NK-92 (cell line): ENCODE results near the gene SCGB2A2.

Experiments used
- DNase-seq: peaks from one replicate; lab custom pipeline; 2025; ENCODE audit not compliant: unreplicated experiment; lab: John Stamatoyannopoulos, UW

The SCGB2A2 gene

GRCh38 chr11:62269654-62270278 is at the start of gene SCGB2A2:
Gene SCGB2A2, plus strand, starts transcription at chr11:62270158. Its CDS starts 59 bp downstream, at chr11:62270217.
- no peak for DNase-seq

DNA sequence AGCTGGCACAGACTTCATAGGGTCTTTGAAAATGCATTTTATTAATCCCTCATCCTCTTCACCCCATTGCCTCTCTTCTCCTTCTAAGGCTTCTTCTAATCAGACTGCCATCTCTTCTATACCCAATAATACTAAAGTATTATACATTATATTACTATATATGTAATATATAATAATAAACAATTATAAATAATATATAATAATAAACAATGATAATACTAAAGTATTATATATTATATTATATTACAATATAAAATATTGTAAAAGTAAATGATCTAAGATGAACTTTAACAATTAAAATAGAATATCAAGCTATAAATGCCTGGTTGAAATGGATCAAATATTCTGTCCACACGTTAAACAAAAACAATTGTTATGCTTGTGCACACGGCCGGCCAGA is 48.5 kb upstream of the SCGB2A2 start:
- no peak for DNase-seq

GRCh38 chr11:62223095-62223494 is 46.9 kb upstream of the SCGB2A2 start:
- no peak for DNase-seq

GRCh38 chr11:62233730-62234129 is 36.2 kb upstream of the SCGB2A2 start:
- DNase-seq, result no peak

- DNase-seq, result no peak
Measured at GRCh38 chr11:62236187-62236586, 33.8 kb upstream of the SCGB2A2 start.

- DNase-seq, result no peak
Measured at GRCh38 chr11:62237499-62237898, 32.5 kb upstream of the SCGB2A2 start.

GRCh38 chr11:62238151-62238550 is 31.8 kb upstream of the SCGB2A2 start:
- no peak for DNase-seq

GRCh38 chr11:62241095-62241494 is 28.9 kb upstream of the SCGB2A2 start:
- no peak for DNase-seq

- DNase-seq, result no peak
Measured at GRCh38 chr11:62242021-62242420, 27.9 kb upstream of the SCGB2A2 start, which contains the start of gene SCGB1D2. Gene SCGB1D2, plus strand, starts transcription at chr11:62242239. Its CDS starts 69 bp downstream, at chr11:62242308.

- no peak for DNase-seq
Measured at GRCh38 chr11:62245271-62245753, 24.6 kb upstream of the SCGB2A2 start.

DNA sequence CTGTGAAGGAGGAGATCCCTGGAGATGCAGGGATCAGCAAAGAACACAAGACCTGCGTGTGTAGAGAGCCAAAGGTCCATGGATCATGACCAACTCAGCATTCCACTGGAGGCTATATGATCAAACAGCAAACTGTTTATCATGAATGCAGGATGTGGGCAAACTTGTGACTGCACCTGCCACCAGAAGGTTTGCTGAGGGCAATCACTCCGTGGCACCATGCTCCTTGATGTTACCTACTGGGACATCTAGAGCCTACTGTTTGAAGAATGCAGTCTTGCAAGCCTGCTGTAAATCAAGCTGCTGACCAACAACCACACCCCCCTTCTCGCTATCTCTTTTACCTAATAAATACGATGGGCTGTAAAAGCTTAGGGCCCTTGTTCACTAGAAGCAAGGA is 18.3 kb upstream of the SCGB2A2 start:
- no peak for DNase-seq

DNA sequence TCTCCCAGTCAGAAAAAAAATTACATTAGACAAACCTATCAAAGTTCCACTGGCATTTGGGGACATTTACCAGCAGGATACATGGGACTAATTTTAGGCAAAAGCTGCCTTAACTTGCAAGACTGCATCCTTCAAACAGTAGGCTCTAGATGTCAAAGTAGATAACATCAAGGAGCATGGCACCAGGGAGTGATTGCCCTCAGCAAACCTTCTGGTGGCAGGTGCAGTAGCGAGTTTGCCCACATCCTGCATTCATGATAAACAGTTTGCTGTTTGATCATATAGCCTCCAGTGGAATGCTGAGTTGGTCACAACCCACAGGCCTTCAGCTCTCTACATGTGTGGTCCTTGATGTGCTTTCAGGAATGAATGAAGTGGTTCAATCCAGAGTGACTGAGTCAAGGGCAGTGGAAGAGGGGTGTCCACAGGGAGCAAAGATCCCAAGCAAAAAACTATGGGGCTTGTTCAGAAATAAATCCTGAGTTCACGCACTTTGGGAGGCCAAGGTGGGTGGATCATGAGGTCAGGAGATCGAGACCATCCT is 15.9 kb upstream of the SCGB2A2 start:
- DNase-seq, result no peak

- no peak for DNase-seq
Measured at GRCh38 chr11:62256281-62256680, 13.7 kb upstream of the SCGB2A2 start.

GRCh38 chr11:62260261-62260953 is 9.6 kb upstream of the SCGB2A2 start:
- DNase-seq, result no peak

DNA sequence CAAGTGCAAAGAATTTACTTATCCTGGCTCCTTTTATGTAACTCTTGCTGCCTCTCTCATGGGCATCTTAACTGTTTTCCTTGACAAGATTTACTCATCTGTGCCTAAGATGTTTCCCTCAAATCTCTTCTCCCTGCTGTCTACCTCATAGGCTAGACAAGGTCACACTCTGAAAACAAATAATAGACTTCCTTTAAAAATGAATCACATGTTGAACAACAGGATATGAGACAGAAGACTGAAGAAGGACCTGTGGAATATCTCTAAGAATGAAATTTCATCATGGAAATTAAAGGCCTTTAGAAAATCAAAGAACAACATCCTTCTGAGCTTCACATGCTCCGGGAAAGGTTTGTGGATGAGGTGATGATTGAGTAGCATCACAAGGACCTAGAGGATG is 6.0 kb upstream of the SCGB2A2 start:
- DNase-seq, result no peak

GRCh38 chr11:62266558-62266957 is 3.4 kb upstream of the SCGB2A2 start:
- DNase-seq, result no peak

DNA sequence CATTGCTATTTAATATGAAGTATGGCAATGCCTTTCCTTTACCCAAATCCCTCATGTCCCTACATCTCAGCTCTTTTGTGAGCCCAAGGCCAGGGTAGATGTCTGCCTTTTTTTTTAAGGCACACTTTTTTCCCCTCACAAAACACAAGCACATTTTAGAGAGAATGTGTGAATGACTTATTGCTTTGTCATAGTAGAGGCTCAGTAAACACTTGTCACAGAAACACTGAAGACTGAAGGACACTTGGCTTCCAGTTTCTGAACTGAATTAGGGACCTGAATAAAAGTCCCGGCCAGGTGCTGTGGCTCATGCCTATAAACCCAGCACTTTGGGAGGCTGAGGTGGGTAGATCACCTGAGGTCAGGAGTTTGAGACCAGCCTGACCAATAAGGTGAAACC is 2.9 kb upstream of the SCGB2A2 start:
- no peak for DNase-seq

DNA sequence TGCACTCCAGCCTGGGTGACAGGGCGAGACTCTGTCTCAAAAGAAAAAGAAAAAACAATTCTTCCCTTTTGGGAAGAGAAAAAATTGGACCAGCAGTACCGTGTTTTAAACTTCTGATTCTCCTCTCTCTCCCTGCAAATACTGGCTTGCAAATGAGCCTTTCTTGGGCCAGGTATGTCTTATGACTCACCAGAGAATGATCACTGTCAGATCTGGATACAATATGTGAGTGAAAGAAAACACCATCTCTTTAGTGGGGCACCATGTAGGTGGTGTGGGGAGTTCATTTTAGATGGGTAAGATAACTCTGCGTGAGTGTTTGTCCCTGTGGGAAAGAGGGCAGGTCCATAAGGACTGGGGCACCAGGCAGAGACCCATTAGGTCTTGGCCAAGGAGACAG is 2.4 kb upstream of the SCGB2A2 start:
- DNase-seq, result no peak

- DNase-seq, result no peak
Measured at GRCh38 chr11:62273284-62273683, 3.3 kb downstream of the SCGB2A2 start.

GRCh38 chr11:62273789-62274275 is 3.9 kb downstream of the SCGB2A2 start:
- DNase-seq, result no peak

- no peak for DNase-seq
Measured at GRCh38 chr11:62280452-62280851, 10.5 kb downstream of the SCGB2A2 start.

- no peak for DNase-seq
Measured at GRCh38 chr11:62295504-62295903, 25.5 kb downstream of the SCGB2A2 start.
